ENCODE data around the gene THG1L. TPM values are rescaled to one million over a fixed set of nuclear protein-coding genes. Genes with fewer than 3 reads are reported as not detected.

Gene THG1L
- polyA plus RNA-seq, 3 donors from 2014 or later, result 1.4 to 3.8 (median 3.6) TPM

Other genes starting within 250 kb of the THG1L start
- under 1 TPM in 2 of 3 donors, not detected in 1; 0.03 to 0.10 TPM for gene ADAM19, start 155.6 kb upstream of the THG1L start, polyA plus RNA-seq
- under 1 TPM; 0.07 to 0.35 (median 0.11) TPM for gene SOX30, start 79.0 kb upstream of the THG1L start, polyA plus RNA-seq
- not detected for gene C5orf52, start 59.9 kb upstream of the THG1L start, polyA plus RNA-seq
- under 1 TPM in 2 of 3 donors, not detected in 1; 0.48 to 0.53 TPM for gene LSM11, start 12.3 kb downstream of the THG1L start, polyA plus RNA-seq
- gene CLINT1, start 127.7 kb downstream of the THG1L start, polyA plus RNA-seq, result 100 to 1,000 TPM in 1 of 3 donors, 10 to 100 TPM in 2; 75.7 to 106 (median 84.8) TPM